GM21528 (cell line): ENCODE measurements around the gene PDLIM5.
"Not testable (repeated sequence)": the region's sequence is repeated elsewhere in the genome, so short reads cannot be mapped to it uniquely, and the experiment has no call there.

Experiments used
- ATAC-seq: cut with Tn5 transposase; IDR thresholded peaks from one replicate; pipeline ENCODE4 v1.9.1; 2021; ENCODE audit warnings: mild to moderate bottlenecking, moderate library complexity; ENCODE audit not compliant: unreplicated experiment, low FRiP score

The PDLIM5 gene

GRCh38 chr4:94550352-94550751, 98.6 kb downstream of the PDLIM5 start:
- ATAC-seq, result no peak

GRCh38 chr4:94550851-94551250, 99.1 kb downstream of the PDLIM5 start:
- no peak for ATAC-seq

- no peak for ATAC-seq
These were observed 100.2 kb downstream of the PDLIM5 start for GRCh38 chr4:94551643-94552564.

GRCh38 chr4:94556047-94556446, 104.3 kb downstream of the PDLIM5 start:
- ATAC-seq, result not testable (repeated sequence)

GRCh38 chr4:94557632-94558031, 105.9 kb downstream of the PDLIM5 start:
- ATAC-seq, result not testable (repeated sequence)

GRCh38 chr4:94558392-94558904, 106.7 kb downstream of the PDLIM5 start:
- ATAC-seq, result no peak

- ATAC-seq, result no peak
These were observed 107.6 kb downstream of the PDLIM5 start for GRCh38 chr4:94559351-94559806.

GRCh38 chr4:94561249-94562024, 109.7 kb downstream of the PDLIM5 start:
- ATAC-seq, result no peak

GRCh38 chr4:94562285-94562684, 110.5 kb downstream of the PDLIM5 start:
- ATAC-seq, result no peak

- no peak for ATAC-seq
These were observed 112.5 kb downstream of the PDLIM5 start for GRCh38 chr4:94564252-94564651.

- no peak for ATAC-seq
These were observed 114.7 kb downstream of the PDLIM5 start for GRCh38 chr4:94566420-94566819.

GRCh38 chr4:94567811-94568210, 116.1 kb downstream of the PDLIM5 start:
- ATAC-seq, result peak; percentile 80

GRCh38 chr4:94570558-94570957, 118.8 kb downstream of the PDLIM5 start:
- ATAC-seq, result no peak

GRCh38 chr4:94571298-94571697, 119.6 kb downstream of the PDLIM5 start:
- no peak for ATAC-seq

GRCh38 chr4:94571715-94572114, 120.0 kb downstream of the PDLIM5 start:
- ATAC-seq, result no peak

- no peak for ATAC-seq
These were observed 122.3 kb downstream of the PDLIM5 start for GRCh38 chr4:94574050-94574449.

- no peak for ATAC-seq
These were observed 122.9 kb downstream of the PDLIM5 start for GRCh38 chr4:94574616-94575015.

- ATAC-seq, result no peak
These were observed 123.9 kb downstream of the PDLIM5 start for GRCh38 chr4:94575652-94576051.

GRCh38 chr4:94576210-94576609, 124.5 kb downstream of the PDLIM5 start:
- no peak for ATAC-seq

GRCh38 chr4:94577136-94577535, 125.4 kb downstream of the PDLIM5 start:
- ATAC-seq, result no peak

GRCh38 chr4:94578195-94578594, 126.5 kb downstream of the PDLIM5 start:
- no peak for ATAC-seq
